ENCODE measurements around the gene CD320. TPM values are rescaled to one million over a fixed set of nuclear protein-coding genes. Genes with fewer than 3 reads are reported as not detected.

Gene CD320
- total and polyA plus RNA-seq, 11 donors: 17.7 to 74.8 (median 35.8) TPM

DNA sequence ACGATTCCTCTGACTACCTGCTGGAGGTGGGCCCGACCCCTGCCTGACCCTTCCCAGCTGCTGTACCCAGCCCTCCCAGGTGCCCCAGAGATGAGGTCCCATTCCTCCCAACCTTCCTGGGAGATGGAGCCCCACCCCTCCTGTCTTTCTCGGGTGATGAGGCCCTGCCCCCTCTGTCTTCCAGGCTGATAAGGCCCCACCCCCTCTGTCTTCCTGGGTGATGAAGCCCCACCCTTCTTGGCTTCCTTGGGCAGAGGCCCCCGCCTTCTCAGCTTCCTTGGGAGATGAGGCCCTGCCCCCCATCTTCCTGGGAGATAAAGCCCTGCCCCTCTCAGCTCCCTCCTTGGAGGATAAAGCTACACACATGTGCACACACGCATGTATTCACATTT, 51.1 kb downstream of the CD320 start:
- intact Hi-C loops (cut with DNase I): loop anchor here in 8 of 10 donors (5.0 to 10.0 kb wide), 5 partner anchors 252 to 402 kb away; partner anchors contain the start of gene ELAVL1 (in 6 of the 8)
- Histone ChIP-seq H3K27me3 (no peaks in the 10 kb centered on the region), H3K27ac (no peak overlapping the region), H3K4me3 (no peak overlapping the region), H3K36me3 (peaks cover 0 to 50% (median 28%) of the 10 kb centered on the region in 9 donors), H3K4me1 (peaks cover 0 to 16% (median 0%) of the 10 kb centered on the region in 12 donors), H3K9me3 (no peaks in the 10 kb centered on the region)
- TF ChIP-seq POLR2A (IDR thresholded peaks at IDR 0.05) (no peak), CTCF (IDR thresholded peaks at IDR 0.05) (no peak)
- WGBS, 4 donors: 45 to 68% (median 62%) methylated on average over 5 of the region's 5 CpGs
- ATAC-seq: no peak
- no peak for DNase-seq

DNA sequence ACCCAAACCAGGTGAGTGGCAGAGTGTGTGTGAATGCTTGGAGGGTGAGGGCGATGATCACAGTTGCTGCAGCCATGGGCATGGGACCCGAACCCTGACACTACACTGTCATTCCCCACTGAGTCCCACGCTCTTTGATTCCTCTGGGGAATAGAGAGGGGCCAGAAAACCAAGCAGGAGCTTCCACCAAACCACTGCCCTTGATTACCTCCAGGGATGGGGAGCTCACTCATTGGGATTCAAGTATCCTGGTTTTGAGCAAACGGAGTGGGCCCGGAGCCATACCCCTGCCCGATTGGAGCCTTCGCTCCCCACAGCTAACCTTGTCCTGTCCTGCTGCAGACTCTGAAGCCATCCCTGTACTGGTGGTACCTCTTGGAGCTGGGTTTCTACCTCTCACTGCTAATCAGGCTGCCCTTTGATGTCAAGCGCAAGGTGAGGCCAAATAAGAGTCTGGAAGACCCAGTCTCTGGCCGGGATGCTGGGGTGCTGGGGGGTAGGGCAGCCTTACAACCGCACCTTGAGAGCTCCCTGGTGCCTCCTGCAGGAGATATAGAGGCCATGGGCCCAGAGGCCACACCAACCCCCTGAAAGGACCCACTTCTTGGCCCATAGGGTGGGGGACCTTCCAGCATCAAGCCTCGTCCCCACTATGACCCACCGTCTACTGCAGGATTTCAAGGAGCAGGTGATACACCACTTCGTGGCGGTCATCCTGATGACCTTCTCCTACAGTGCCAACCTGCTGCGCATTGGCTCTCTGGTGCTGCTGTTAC, 51.7 kb downstream of the CD320 start:
- intact Hi-C loops (cut with DNase I): loop anchor here in 8 of 10 donors (5.0 to 10.0 kb wide), 5 partner anchors 252 to 402 kb away; partner anchors contain the start of gene ELAVL1 (in 6 of the 8)
- Histone ChIP-seq H3K27me3 (no peaks in the 10 kb centered on the region), H3K4me1 (peaks cover 0 to 20% (median 2%) of the 10 kb centered on the region in 12 donors), H3K27ac (no peak overlapping the region), H3K36me3 (peaks cover 0 to 44% (median 22%) of the 10 kb centered on the region in 9 donors), H3K9me3 (no peaks in the 10 kb centered on the region), H3K4me3 (no peak overlapping the region)
- WGBS, 4 donors: 95 to 96% (median 95%) methylated on average over 13 to 15 of the region's 15 CpGs
- no peak for ATAC-seq
- DNase-seq: no peak
- TF ChIP-seq CTCF (IDR thresholded peaks at IDR 0.05): no peak
- TF ChIP-seq POLR2A (IDR thresholded peaks at IDR 0.05): no peak

DNA sequence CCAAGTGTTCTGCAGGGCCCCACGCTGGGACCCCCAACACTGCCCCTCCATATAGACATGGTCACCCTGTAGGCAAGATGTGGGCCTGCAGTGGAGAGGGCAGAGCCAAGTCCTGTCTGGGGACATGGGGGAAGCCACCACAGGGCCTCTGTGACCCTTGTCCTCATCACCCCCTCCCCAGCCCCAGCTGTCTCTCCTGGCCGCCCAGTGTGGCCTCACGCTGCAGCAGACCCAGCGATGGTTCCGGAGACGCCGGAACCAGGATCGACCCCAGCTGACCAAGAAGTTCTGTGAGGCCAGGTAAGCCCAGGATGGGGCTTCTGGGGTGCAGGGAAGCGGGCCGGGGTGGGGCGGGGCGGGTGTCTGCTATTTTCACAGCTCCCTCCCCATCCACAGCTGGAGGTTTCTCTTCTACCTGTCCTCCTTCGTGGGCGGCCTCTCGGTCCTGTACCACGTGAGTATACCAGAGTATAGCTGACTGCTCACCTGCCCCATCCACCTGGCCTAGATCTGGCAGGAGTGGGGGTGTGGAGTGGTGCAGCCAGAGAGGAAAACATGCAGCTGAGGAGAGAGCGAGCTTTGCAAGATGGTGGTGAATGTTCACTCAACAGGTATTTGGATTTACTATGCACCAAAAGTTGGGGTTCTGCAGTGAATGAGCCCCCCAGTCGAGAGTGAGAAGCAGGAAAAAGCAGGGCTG, 52.6 kb downstream of the CD320 start:
- no peak overlapping the region for H3K4me3 ChIP-seq
- H3K36me3 ChIP-seq: peaks cover 0 to 43% (median 22%) of the 10 kb centered on the region in 9 donors
- intact Hi-C loops (cut with DNase I): loop anchor here in 8 of 10 donors (5.0 to 10.0 kb wide), 5 partner anchors 251 to 401 kb away; partner anchors contain the start of gene ELAVL1 (in 6 of the 8)
- H3K27ac ChIP-seq: no peak overlapping the region
- DNase-seq (no peak), ATAC-seq (no peak)
- TF ChIP-seq POLR2A (IDR thresholded peaks at IDR 0.05): no peak
- TF ChIP-seq CTCF (IDR thresholded peaks at IDR 0.05): no peak
- H3K9me3 ChIP-seq: no peaks in the 10 kb centered on the region
- H3K27me3 ChIP-seq: no peaks in the 10 kb centered on the region
- WGBS, 4 donors: 83 to 94% (median 87%) methylated on average over 14 to 18 of the region's 18 CpGs
- H3K4me1 ChIP-seq: peaks cover 0 to 21% (median 4%) of the 10 kb centered on the region in 12 donors
